Activated CD4-positive, alpha-beta T cell treated with anti-CD3 and anti-CD28 coated beads, Interleukin-2, amount 10 ng/mL, durations not matched to agents 7 days and 5 days (primary cell): ENCODE results near the gene GRIPAP1. TPM values are rescaled to one million over a fixed set of nuclear protein-coding genes. Genes with fewer than 3 reads are reported as not detected.
A peak's percentile ranks its signal among the peaks of the same experiment; 100 is the strongest.

Experiments
- CTCF ChIA-PET: fragments of 350-600 bp; sonication (Branson Sonifier 250); formaldehyde crosslinking; loops from one replicate; lab custom pipeline; 2021; ENCODE audit warnings: antibody characterized with exemption; lab: Charles Lee
- POLR2A ChIA-PET: fragments of 350-600 bp; sonication (Branson Sonifier 250); formaldehyde crosslinking; loops from one replicate; lab custom pipeline; 2021; ENCODE audit warnings: antibody characterized with exemption; lab: Charles Lee
- DNase-seq: peaks from one replicate; pipeline ENCODE4 v3.0.0-alpha.2; 2020
- H3K27ac Mint-ChIP-seq: one replicate; pipeline ENCODE4 v1.8.0; 2021; ENCODE audit warnings: mild to moderate bottlenecking, moderate library complexity, mixed read lengths
- H3K27me3 Mint-ChIP-seq: one replicate; pipeline ENCODE4 v1.8.0; 2021; ENCODE audit warnings: mixed read lengths
- H3K36me3 Mint-ChIP-seq: one replicate; pipeline ENCODE4 v1.8.0; 2021; ENCODE audit warnings: low read depth, mixed read lengths
- H3K4me1 Mint-ChIP-seq: one replicate; pipeline ENCODE4 v1.8.0; 2021; ENCODE audit warnings: mixed read lengths
- H3K4me3 Mint-ChIP-seq: one replicate; pipeline ENCODE4 v1.8.0; 2021; ENCODE audit warnings: mild to moderate bottlenecking, moderate library complexity, mixed read lengths
- H3K9me3 Mint-ChIP-seq: one replicate; pipeline ENCODE4 v1.8.0; 2021; ENCODE audit warnings: mixed read lengths
- total RNA-seq, 2 experiments: library from RNA; stranded (reverse); gene quantifications; one replicate each; pipeline ENCODE4 v1.2.3, GENCODE V29; 2021

The GRIPAP1 gene
- total RNA-seq, 2 experiments from 2014 or later = 73.2 to 91.2 TPM

GRCh38 chrX:48968377-48968776, 33.7 kb downstream of the GRIPAP1 start:
- Mint-ChIP-seq H3K4me3 (no peak overlapping the region), H3K36me3 (peaks cover 11% of the 10 kb centered on the region), H3K27me3 (no peaks in the 10 kb centered on the region), H3K27ac (no peak overlapping the region), H3K9me3 (no peaks in the 10 kb centered on the region), H3K4me1 (peaks cover 17% of the 10 kb centered on the region)
- ChIA-PET POLR2A (no interaction called here), CTCF (interaction anchor here (1.6 to 2.3 kb wide), 2 partner anchors 9 kb away, joined by 5 to 6 read pairs; no protein-coding TSS in a partner anchor)
- no peak for DNase-seq

- ChIA-PET CTCF (interaction anchor here (2.3 kb wide), 1 partner anchor 8 kb away, joined by 6 read pairs; no protein-coding TSS in a partner anchor), POLR2A (no interaction called here)
- H3K4me1 Mint-ChIP-seq = peaks cover 9% of the 10 kb centered on the region
- no peaks in the 10 kb centered on the region for H3K27me3 Mint-ChIP-seq
- H3K36me3 Mint-ChIP-seq = peaks cover 6% of the 10 kb centered on the region
- DNase-seq = no peak
- no peak overlapping the region for H3K27ac Mint-ChIP-seq
- H3K4me3 Mint-ChIP-seq = no peak overlapping the region
- H3K9me3 Mint-ChIP-seq = no peaks in the 10 kb centered on the region
These were observed 35.1 kb downstream of the GRIPAP1 start for GRCh38 chrX:48966796-48967579.

GRCh38 chrX:48965959-48966358, 36.1 kb downstream of the GRIPAP1 start:
- Mint-ChIP-seq H3K4me1 (peaks cover 6% of the 10 kb centered on the region), H3K36me3 (peaks cover 6% of the 10 kb centered on the region)
- POLR2A ChIA-PET = no interaction called here

GRCh38 chrX:48961585-48962091, 40.4 kb downstream of the GRIPAP1 start:
- ChIA-PET CTCF (interaction anchor here (0.7 to 1.1 kb wide), 4 partner anchors 9 to 236 kb away, joined by 3 to 5 read pairs (median 3); no protein-coding TSS in a partner anchor), POLR2A (interaction anchor here (0.6 kb wide), 2 partner anchors 58 to 493 kb away, joined by 7 to 12 read pairs; no protein-coding TSS in a partner anchor)
- DNase-seq = no peak
- no peaks in the 10 kb centered on the region for H3K9me3 Mint-ChIP-seq
- no peaks in the 10 kb centered on the region for H3K27me3 Mint-ChIP-seq
- peaks cover 22% of the 10 kb centered on the region for H3K4me1 Mint-ChIP-seq
- H3K27ac Mint-ChIP-seq = no peak overlapping the region
- H3K36me3 Mint-ChIP-seq = peaks cover 6% of the 10 kb centered on the region
- H3K4me3 Mint-ChIP-seq = no peak overlapping the region

More at GRCh38 chrX:48965959-48966358, 36.1 kb downstream of the GRIPAP1 start:
- H3K4me3 Mint-ChIP-seq = no peak overlapping the region
- H3K27ac Mint-ChIP-seq = no peak overlapping the region
- CTCF ChIA-PET = interaction anchor here (0.6 to 0.7 kb wide), 2 partner anchors 338 to 1354 kb away, joined by 3 read pairs; no protein-coding TSS in a partner anchor
- H3K9me3 Mint-ChIP-seq = no peaks in the 10 kb centered on the region
- no peaks in the 10 kb centered on the region for H3K27me3 Mint-ChIP-seq
- no peak for DNase-seq

GRCh38 chrX:48960291-48960690, 41.8 kb downstream of the GRIPAP1 start:
- Mint-ChIP-seq H3K27me3 (no peaks in the 10 kb centered on the region), H3K4me1 (peaks cover 32% of the 10 kb centered on the region), H3K9me3 (no peaks in the 10 kb centered on the region), H3K27ac (peak overlapping the region; percentile 54), H3K36me3 (peaks cover 7% of the 10 kb centered on the region), H3K4me3 (peak overlapping the region; percentile 15)
- DNase-seq = no peak
- CTCF ChIA-PET = interaction anchor here (2.3 kb wide), 1 partner anchor 7 kb away, joined by 6 read pairs; no protein-coding TSS in a partner anchor
- POLR2A ChIA-PET = interaction anchor here (0.5 kb wide), 1 partner anchor 260 kb away, joined by 3 read pairs; no protein-coding TSS in a partner anchor

- Mint-ChIP-seq H3K27ac (peak overlapping the region; percentile 100), H3K4me3 (peak overlapping the region; percentile 95), H3K36me3 (peaks cover 9% of the 10 kb centered on the region), H3K27me3 (no peaks in the 10 kb centered on the region), H3K9me3 (no peaks in the 10 kb centered on the region), H3K4me1 (peaks cover 43% of the 10 kb centered on the region)
- peak; percentile 17 for DNase-seq
- POLR2A ChIA-PET = no interaction called here
- CTCF ChIA-PET = interaction anchor here (2.3 kb wide), 1 partner anchor 9 kb away, joined by 6 read pairs; no protein-coding TSS in a partner anchor
These were observed 43.4 kb downstream of the GRIPAP1 start for GRCh38 chrX:48958635-48959094.

- Mint-ChIP-seq H3K9me3 (no peaks in the 10 kb centered on the region), H3K4me3 (peak overlapping the region; percentile 95), H3K4me1 (peaks cover 47% of the 10 kb centered on the region), H3K36me3 (peaks cover 9% of the 10 kb centered on the region), H3K27me3 (no peaks in the 10 kb centered on the region), H3K27ac (peak overlapping the region; percentile 100)
- ChIA-PET CTCF (interaction anchor here (0.7 to 2.3 kb wide), 3 partner anchors 10 to 28 kb away, joined by 3 to 9 read pairs (median 6); no protein-coding TSS in a partner anchor), POLR2A (no interaction called here)
- peak; percentile 95 for DNase-seq
These were observed 44.0 kb downstream of the GRIPAP1 start for GRCh38 chrX:48957827-48958634.

- ChIA-PET CTCF (interaction anchor here (2.3 kb wide), 1 partner anchor 18 kb away, joined by 9 read pairs; no protein-coding TSS in a partner anchor), POLR2A (no interaction called here)
- no peak for DNase-seq
- Mint-ChIP-seq H3K27ac (peak within 1 kb of the TSS; percentile 100), H3K36me3 (peaks cover 13% of the 10 kb centered on the region), H3K4me3 (peak within 1 kb of the TSS; percentile 95), H3K9me3 (no peaks in the 10 kb centered on the region), H3K27me3 (no peaks in the 10 kb centered on the region), H3K4me1 (peaks cover 51% of the 10 kb centered on the region)
These were observed 44.6 kb downstream of the GRIPAP1 start, which contains the start of gene OTUD5 for GRCh38 chrX:48957477-48957826. Gene OTUD5 (minus strand): TSS chrX:48957607. CDS start chrX:48957570, 37 bp downstream.

- Mint-ChIP-seq H3K27me3 (no peaks in the 10 kb centered on the region), H3K9me3 (no peaks in the 10 kb centered on the region), H3K36me3 (peaks cover 14% of the 10 kb centered on the region), H3K27ac (peak overlapping the region; percentile 89), H3K4me3 (peak overlapping the region; percentile 78), H3K4me1 (peaks cover 57% of the 10 kb centered on the region)
- ChIA-PET POLR2A (no interaction called here), CTCF (interaction anchor here (2.3 kb wide), 1 partner anchor 18 kb away, joined by 9 read pairs; no protein-coding TSS in a partner anchor)
- DNase-seq = peak; percentile 32
These were observed 45.2 kb downstream of the GRIPAP1 start for GRCh38 chrX:48956728-48957414.

GRCh38 chrX:48948589-48948988, 53.5 kb downstream of the GRIPAP1 start:
- POLR2A ChIA-PET = no interaction called here
- Mint-ChIP-seq H3K36me3 (peaks cover 13% of the 10 kb centered on the region), H3K4me1 (peaks cover 50% of the 10 kb centered on the region), H3K27ac (no peak overlapping the region), H3K27me3 (no peaks in the 10 kb centered on the region), H3K9me3 (no peaks in the 10 kb centered on the region), H3K4me3 (no peak overlapping the region)
- DNase-seq = no peak
- CTCF ChIA-PET = interaction anchor here (0.9 to 1.2 kb wide), 3 partner anchors 10 to 57 kb away, joined by 3 to 4 read pairs (median 3); partner anchors contain the start of genes PQBP1 and TIMM17B

- Mint-ChIP-seq H3K4me3 (no peak overlapping the region), H3K36me3 (peaks cover 29% of the 10 kb centered on the region), H3K27me3 (no peaks in the 10 kb centered on the region), H3K9me3 (no peaks in the 10 kb centered on the region), H3K4me1 (peaks cover 57% of the 10 kb centered on the region), H3K27ac (peak overlapping the region; percentile 73)
- ChIA-PET POLR2A (no interaction called here), CTCF (interaction anchor here (0.7 to 1.8 kb wide), 6 partner anchors 9 to 54 kb away, joined by 3 to 8 read pairs (median 4); no protein-coding TSS in a partner anchor)
- DNase-seq = peak; percentile 58
These were observed 56.3 kb downstream of the GRIPAP1 start for GRCh38 chrX:48945517-48946348.
